Gastroesophageal sphincter (tissue), 4 donors: Measurements from ENCODE around the gene R3HDM2. TPM values are rescaled to one million over a fixed set of nuclear protein-coding genes. Genes with fewer than 3 reads are reported as not detected.
"Not testable (repeated sequence)": the region's sequence is repeated elsewhere in the genome, so short reads cannot be mapped to it uniquely, and the experiment has no call there.

Experiments
- ATAC-seq: fragments of 150-250 bp; one replicate; pipeline ENCODE4 v1.9.1; 2016; ENCODE audit warnings: mild to moderate bottlenecking, moderate library complexity
- H3K27ac ChIP-seq, 4 donors: fragments of 200-600 bp; sonication (generic) in 3 of 4; 1 replicate in 3 of 4; 2 replicates in 1 of 4; pipeline ENCODE4 v1.5.1; 2016 to 2019
- H3K27me3 ChIP-seq: fragments of 200-600 bp; sonication (generic); one replicate; pipeline ENCODE4 v1.5.1; 2019
- H3K36me3 ChIP-seq, 2 donors: fragments of 200-600 bp; sonication (generic); one replicate each; pipeline ENCODE4 v1.5.1; 2019; ENCODE audit warnings: control low read depth in 1 of 2
- H3K4me1 ChIP-seq, 3 donors: fragments of 200-600 bp; sonication (generic); 1 replicate in 2 of 3; 2 replicates in 1 of 3; pipeline ENCODE4 v1.5.1; 2016 to 2019; ENCODE audit warnings: control low read depth in 2 of 3
- H3K4me3 ChIP-seq, 2 donors: fragments of 200-600 bp; sonication (generic); one replicate each; pipeline ENCODE4 v1.5.1; 2019; ENCODE audit warnings: mild to moderate bottlenecking in 1 of 2, moderate library complexity in 1 of 2
- H3K9me3 ChIP-seq, 3 donors: fragments of 200-600 bp; sonication (generic); one replicate each; pipeline ENCODE4 v1.5.1; 2017 to 2019; ENCODE audit warnings: control low read depth in 2 of 3
- EP300 ChIP-seq: sonication (generic); formaldehyde crosslinking; IDR thresholded peaks from one replicate; pipeline ENCODE4 v1.6.1; 2017; ENCODE audit warnings: antibody characterized with exemption, mild to moderate bottlenecking
- POLR2A ChIP-seq, 2 donors: fragments of 450-650 bp; IDR thresholded peaks; one replicate each; pipeline ENCODE4 v1.6.1; 2017; ENCODE audit warnings: antibody characterized with exemption in 2 of 2, mild to moderate bottlenecking in 2 of 2, moderate library complexity in 1 of 2
- POLR2AphosphoS5 ChIP-seq: sonication (generic); formaldehyde crosslinking; IDR thresholded peaks from one replicate; pipeline ENCODE4 v1.6.1; 2017; ENCODE audit warnings: antibody characterized with exemption
- WGBS, 2 donors: methylation state at CpG; one replicate each; pipeline ENCODE4 v1.1.5; 2018; ENCODE audit warnings: low coverage in 1 of 2; 5-methylcytosine and 5-hydroxymethylcytosine counted together
- total RNA-seq, 4 donors: library from RNA; depleted of rRNA; stranded (reverse); fragments of >200 nt; gene quantifications; one replicate each; pipeline ENCODE4 v1.1.0, GENCODE V29; 2016
- TF ChIP-seq, protein P1 (sequence below), 4 experiments: fragments of 200-600 bp in 2 of 4; fragments of 450-650 bp in 2 of 4; sonication (generic) in 1 of 4; IDR thresholded peaks; one replicate each; pipeline ENCODE4 v1.5.1; 2017 to 2019; ENCODE audit warnings: antibody characterized with exemption in 4 of 4, mild to moderate bottlenecking in 2 of 4, moderate library complexity in 2 of 4

R3HDM2 gene
- total RNA-seq, 4 donors from 2014 or later, result 38.0 to 60.1 (median 45.9) TPM

DNA sequence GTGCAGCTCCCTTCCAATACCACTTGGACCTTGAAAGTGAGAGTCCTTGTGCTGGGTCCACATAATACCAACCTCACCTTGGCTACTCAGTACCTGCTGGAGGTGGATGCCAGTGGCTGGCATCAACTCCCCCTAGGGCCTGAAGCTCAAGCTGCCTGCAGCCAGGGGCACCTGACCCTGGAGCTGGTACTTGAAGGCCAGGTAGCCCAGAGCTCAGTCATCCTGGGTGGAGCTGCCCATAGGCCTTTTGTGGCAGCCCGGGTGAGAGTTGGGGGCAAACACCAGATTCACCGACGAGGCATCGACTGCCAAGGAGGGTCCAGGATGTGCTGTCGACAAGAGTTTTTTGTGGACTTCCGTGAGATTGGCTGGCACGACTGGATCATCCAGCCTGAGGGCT, 18.5 kb upstream of the R3HDM2 start:
- Histone ChIP-seq H3K36me3 (no peaks in the 10 kb centered on the region), H3K4me3 (no peak overlapping the region), H3K27ac (no peak overlapping the region), H3K27me3 (no peaks in the 10 kb centered on the region), H3K4me1 (peaks cover 0 to 13% (median 0%) of the 10 kb centered on the region in 3 donors), H3K9me3 (no peaks in the 10 kb centered on the region)
- ATAC-seq, result no peak
- WGBS, 2 donors, result 100% methylated on average over 1 of the region's 7 CpGs; no CpG with 5 or more reads in 1 of the 2 donors
- TF ChIP-seq EP300 (no peak), POLR2A (IDR thresholded peaks at IDR 0.05) (no peak), POLR2AphosphoS5 (no peak)
- TF ChIP-seq, protein P1, sequence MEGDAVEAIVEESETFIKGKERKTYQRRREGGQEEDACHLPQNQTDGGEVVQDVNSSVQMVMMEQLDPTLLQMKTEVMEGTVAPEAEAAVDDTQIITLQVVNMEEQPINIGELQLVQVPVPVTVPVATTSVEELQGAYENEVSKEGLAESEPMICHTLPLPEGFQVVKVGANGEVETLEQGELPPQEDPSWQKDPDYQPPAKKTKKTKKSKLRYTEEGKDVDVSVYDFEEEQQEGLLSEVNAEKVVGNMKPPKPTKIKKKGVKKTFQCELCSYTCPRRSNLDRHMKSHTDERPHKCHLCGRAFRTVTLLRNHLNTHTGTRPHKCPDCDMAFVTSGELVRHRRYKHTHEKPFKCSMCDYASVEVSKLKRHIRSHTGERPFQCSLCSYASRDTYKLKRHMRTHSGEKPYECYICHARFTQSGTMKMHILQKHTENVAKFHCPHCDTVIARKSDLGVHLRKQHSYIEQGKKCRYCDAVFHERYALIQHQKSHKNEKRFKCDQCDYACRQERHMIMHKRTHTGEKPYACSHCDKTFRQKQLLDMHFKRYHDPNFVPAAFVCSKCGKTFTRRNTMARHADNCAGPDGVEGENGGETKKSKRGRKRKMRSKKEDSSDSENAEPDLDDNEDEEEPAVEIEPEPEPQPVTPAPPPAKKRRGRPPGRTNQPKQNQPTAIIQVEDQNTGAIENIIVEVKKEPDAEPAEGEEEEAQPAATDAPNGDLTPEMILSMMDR (IDR thresholded peaks at IDR 0.05), result no peak

DNA sequence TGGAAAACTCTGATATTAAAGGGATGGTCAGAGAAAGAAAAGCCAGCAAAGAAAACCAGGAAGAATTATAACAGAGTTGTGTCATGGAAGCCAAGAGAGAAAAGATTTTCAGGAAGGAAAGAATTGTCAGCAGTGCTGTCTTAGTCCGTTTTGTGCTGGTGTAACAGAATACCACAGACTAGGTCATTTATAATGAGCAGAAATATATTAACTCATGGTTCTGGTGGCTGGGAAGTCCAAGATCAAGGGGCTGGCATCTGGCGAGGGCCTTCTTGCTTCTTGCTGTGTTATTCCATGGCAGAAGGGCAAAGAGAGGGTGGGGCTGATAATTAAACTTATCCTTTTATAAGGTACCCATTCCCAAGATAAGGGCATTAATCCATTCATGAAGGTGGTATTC, 17.8 kb upstream of the R3HDM2 start:
- H3K27ac ChIP-seq, result no peak overlapping the region
- 85 to 94% methylated on average over 2 of the region's 2 CpGs for WGBS, 2 donors
- TF ChIP-seq, protein P1 (IDR thresholded peaks at IDR 0.05), result no peak
- no peak for TF ChIP-seq EP300
- no peak for TF ChIP-seq POLR2AphosphoS5
- TF ChIP-seq POLR2A (IDR thresholded peaks at IDR 0.05), result no peak
- H3K4me1 ChIP-seq, result peaks cover 0 to 13% (median 0%) of the 10 kb centered on the region in 3 donors
- no peaks in the 10 kb centered on the region for H3K36me3 ChIP-seq
- H3K9me3 ChIP-seq, result no peaks in the 10 kb centered on the region
- H3K4me3 ChIP-seq, result no peak overlapping the region
- no peak for ATAC-seq
- no peaks in the 10 kb centered on the region for H3K27me3 ChIP-seq

DNA sequence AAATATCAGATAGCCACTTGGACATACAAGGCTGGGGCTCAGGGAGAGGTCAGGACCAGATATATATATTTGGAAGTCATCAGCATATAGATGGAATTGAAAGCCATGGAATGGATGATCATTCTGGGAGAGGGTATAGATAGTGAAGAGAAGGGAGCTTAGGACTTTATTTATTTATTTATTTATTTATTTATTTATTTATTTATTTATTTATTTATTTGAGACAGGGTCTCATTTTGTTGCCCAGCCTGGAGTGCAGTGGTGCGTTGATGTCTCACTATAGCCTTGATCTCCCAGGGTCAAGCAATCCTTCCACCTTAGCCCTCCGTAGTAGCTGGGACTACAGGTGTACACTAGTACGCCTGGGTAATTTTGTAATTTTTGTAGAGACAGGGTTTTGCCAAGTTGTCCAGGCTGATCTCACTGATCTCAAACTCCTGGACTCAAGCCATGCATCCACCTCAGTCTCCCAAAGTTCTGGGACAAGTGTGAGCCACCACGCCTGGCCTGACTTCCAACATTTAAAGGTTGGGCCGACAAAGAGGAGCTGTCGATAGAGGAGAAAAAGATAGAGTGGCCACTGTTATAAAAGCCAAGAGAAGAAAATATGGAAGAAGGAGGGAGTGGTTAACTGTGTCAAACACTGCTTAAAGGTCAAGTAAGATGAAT, 15.6 kb upstream of the R3HDM2 start:
- Histone ChIP-seq H3K9me3 (peaks cover 0 to 5% (median 0%) of the 10 kb centered on the region in 3 donors), H3K27ac (no peak overlapping the region), H3K4me1 (no peaks in the 10 kb centered on the region), H3K4me3 (no peak overlapping the region), H3K27me3 (no peaks in the 10 kb centered on the region), H3K36me3 (no peaks in the 10 kb centered on the region)
- TF ChIP-seq POLR2AphosphoS5 (no peak), EP300 (no peak), POLR2A (IDR thresholded peaks at IDR 0.05) (no peak)
- TF ChIP-seq, protein P1 (IDR thresholded peaks at IDR 0.05), result no peak
- ATAC-seq, result no peak
- 92 to 93% methylated on average over 2 to 3 of the region's 6 CpGs for WGBS, 2 donors

- no peak overlapping the region for H3K27ac ChIP-seq
- peaks cover 6% of the 10 kb centered on the region for H3K27me3 ChIP-seq
- H3K4me3 ChIP-seq, result no peak overlapping the region
- WGBS, 2 donors, result 53 to 72% methylated on average over 3 to 4 of the region's 5 CpGs
- peaks cover 0 to 9% (median 0%) of the 10 kb centered on the region in 3 donors for H3K9me3 ChIP-seq
- H3K36me3 ChIP-seq, result no peaks in the 10 kb centered on the region
- no peaks in the 10 kb centered on the region for H3K4me1 ChIP-seq
- TF ChIP-seq EP300, result no peak
- no peak for TF ChIP-seq POLR2A (IDR thresholded peaks at IDR 0.05)
- TF ChIP-seq, protein P1 (IDR thresholded peaks at IDR 0.05), result no peak
- no peak for TF ChIP-seq POLR2AphosphoS5
- ATAC-seq, result no peak
Observed at GRCh38 chr12:57444744-57445143, 13.9 kb upstream of the R3HDM2 start.

- H3K36me3 ChIP-seq, ATAC-seq, H3K9me3 ChIP-seq, H3K27me3 ChIP-seq, H3K4me1 ChIP-seq, H3K4me3 ChIP-seq, H3K27ac ChIP-seq: not testable (repeated sequence)
- 33 to 74% methylated on average over 1 to 6 of the region's 6 CpGs for WGBS, 2 donors
Observed at GRCh38 chr12:57444337-57444736, 13.5 kb upstream of the R3HDM2 start.
